GM06990 (cell line): Measurements from ENCODE around the gene MEGF6.

ENCODE experiments used
- DNase-seq: peaks from one replicate; pipeline ENCODE4 v3.0.0-alpha.2; 2011; ENCODE audit not compliant: insufficient read length; ENCODE audit errors: extremely low read depth
- H3K27me3 ChIP-seq: replicated peaks from 2 replicates; pipeline ENCODE4 v1.6.0; 2011; ENCODE audit warnings: low read length; ENCODE audit not compliant: control insufficient read depth, insufficient read depth
- H3K36me3 ChIP-seq: 2 replicates; pipeline ENCODE4 v1.5.1; 2011; ENCODE audit warnings: low read length; ENCODE audit not compliant: control insufficient read depth, insufficient read depth
- H3K4me3 ChIP-seq: replicated peaks from 2 replicates; pipeline ENCODE4 v1.5.1; 2011; ENCODE audit warnings: low read depth, mild to moderate bottlenecking, control low read depth, low read length
- TF ChIP-seq, protein P1 (sequence below): IDR thresholded peaks from 2 replicates; pipeline ENCODE4 v1.5.1; 2011; ENCODE audit warnings: low read length, control low read depth, mild to moderate bottlenecking, inconsistent platforms; ENCODE audit not compliant: insufficient read depth, poor library complexity, severe bottlenecking

MEGF6 gene

DNA sequence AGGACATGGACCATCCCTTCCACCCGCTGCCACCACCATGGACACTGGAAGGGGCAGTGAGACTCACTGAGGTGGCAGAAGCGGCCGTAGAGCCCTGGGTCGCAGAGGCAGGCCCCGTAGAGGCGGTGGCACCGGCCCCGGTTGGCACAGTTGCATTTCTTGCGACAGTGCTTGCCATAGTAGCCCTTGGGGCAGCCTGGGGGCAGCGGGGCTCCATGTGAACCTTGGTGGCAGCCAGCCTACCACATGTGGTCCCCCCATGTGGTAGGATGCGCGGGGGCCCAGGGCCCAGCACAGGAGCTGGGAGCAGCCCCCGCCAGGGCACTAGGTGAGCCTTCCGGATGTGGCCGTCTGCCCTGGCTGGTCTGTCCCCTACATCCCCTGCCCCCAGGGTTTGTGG, 105.3 kb downstream of the MEGF6 start:
- no peaks in the 10 kb centered on the region for H3K36me3 ChIP-seq
- no peaks in the 10 kb centered on the region for H3K27me3 ChIP-seq
- no peak overlapping the region for H3K4me3 ChIP-seq
- DNase-seq, result no peak
- TF ChIP-seq, protein P1, sequence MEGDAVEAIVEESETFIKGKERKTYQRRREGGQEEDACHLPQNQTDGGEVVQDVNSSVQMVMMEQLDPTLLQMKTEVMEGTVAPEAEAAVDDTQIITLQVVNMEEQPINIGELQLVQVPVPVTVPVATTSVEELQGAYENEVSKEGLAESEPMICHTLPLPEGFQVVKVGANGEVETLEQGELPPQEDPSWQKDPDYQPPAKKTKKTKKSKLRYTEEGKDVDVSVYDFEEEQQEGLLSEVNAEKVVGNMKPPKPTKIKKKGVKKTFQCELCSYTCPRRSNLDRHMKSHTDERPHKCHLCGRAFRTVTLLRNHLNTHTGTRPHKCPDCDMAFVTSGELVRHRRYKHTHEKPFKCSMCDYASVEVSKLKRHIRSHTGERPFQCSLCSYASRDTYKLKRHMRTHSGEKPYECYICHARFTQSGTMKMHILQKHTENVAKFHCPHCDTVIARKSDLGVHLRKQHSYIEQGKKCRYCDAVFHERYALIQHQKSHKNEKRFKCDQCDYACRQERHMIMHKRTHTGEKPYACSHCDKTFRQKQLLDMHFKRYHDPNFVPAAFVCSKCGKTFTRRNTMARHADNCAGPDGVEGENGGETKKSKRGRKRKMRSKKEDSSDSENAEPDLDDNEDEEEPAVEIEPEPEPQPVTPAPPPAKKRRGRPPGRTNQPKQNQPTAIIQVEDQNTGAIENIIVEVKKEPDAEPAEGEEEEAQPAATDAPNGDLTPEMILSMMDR, result no peak

DNA sequence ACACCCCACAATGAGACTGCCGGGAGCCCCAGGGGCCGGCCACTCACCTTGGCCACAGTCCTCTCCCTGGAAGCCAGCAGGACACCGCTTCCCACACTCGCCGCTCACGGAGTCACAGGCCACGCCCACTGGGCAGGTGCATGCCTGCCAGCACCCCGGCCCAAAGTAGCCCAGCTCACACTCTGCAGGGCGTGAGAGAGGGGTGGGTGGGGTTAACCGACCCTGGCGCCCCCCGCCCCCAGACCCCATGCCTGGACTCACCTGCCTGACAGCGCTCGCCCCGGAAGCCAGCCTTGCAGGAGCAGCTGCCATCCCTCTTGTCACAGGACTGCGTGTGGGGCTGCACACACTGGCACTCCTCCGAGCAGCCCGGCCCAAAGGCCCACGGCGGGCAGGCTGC, 106.1 kb downstream of the MEGF6 start:
- TF ChIP-seq, protein P1, result no peak
- H3K36me3 ChIP-seq, result no peaks in the 10 kb centered on the region
- no peak overlapping the region for H3K4me3 ChIP-seq
- H3K27me3 ChIP-seq, result no peaks in the 10 kb centered on the region
- DNase-seq, result no peak

DNA sequence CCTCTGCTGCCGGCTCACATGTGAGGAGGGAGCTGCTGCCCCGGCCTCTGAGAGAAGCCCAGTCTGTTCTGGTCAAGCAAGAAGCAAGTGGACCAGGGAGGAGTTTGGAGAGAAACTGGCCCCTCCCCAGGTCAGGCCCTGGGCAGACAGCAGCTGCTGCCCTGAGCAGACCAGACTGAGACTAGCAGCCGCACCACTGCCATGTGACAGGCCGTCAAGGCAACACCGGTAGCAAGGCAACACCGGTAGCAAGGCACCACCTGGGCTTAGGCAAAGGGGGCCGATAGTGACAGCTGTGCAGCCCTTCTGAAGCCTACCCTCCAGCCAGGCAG, 106.5 kb downstream of the MEGF6 start:
- no peak for DNase-seq
- TF ChIP-seq, protein P1, result no peak
- Histone ChIP-seq H3K36me3 (no peaks in the 10 kb centered on the region), H3K27me3 (no peaks in the 10 kb centered on the region), H3K4me3 (no peak overlapping the region)

DNA sequence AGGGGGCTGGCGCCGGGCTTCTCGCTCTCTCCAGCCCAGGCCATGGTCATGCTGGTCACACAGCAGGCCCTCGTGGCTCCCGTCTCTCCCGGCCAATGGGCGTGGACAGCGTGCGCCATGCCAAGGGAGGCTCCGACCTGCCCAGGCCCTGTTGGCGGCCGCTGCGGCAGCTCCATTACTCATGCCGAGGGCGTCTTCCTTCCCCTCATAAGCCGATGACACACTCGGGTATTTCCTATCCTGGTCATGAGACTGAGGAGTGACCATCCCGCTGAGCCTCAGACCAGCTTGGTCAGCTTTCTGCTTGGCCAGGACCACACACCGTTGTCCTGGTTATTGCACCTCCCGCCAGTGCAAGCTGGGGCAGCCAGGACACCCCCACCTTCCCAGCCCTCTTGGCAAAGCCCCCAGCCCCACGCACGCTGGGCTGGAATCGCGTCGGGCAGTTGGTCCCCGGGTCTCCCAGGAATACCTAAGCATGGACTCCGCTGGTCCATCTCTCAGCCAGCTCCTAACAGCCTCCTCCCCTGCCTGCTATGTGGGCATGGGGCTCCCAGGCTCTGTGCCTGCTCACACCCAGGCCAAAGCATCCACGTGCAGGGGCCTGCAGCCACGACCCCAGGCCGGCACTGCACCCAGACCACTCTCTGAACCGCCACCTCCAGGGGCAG, 107.0 kb downstream of the MEGF6 start:
- no peak overlapping the region for H3K4me3 ChIP-seq
- DNase-seq, result no peak
- no peaks in the 10 kb centered on the region for H3K27me3 ChIP-seq
- TF ChIP-seq, protein P1, result no peak
- H3K36me3 ChIP-seq, result no peaks in the 10 kb centered on the region

DNA sequence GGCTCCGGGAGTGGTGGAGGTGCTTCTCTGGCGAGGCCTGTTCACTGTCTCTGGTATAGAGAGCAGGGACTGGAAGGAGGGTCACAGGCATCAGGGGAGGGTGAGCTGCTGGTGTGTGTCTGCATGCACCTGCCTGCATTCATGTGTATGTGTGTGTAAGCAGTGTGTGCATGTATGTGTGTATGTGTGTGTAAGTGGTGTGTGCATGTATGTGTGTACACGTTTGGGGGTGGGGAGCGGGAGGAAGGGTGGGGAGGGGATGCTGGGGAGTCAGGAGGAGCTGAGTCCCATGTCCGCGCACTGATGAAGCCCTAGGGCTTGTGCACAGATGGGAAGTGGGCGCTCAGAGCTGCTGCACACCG, 107.8 kb downstream of the MEGF6 start:
- H3K36me3 ChIP-seq, result no peaks in the 10 kb centered on the region
- H3K4me3 ChIP-seq, result no peak overlapping the region
- TF ChIP-seq, protein P1, result no peak
- no peaks in the 10 kb centered on the region for H3K27me3 ChIP-seq
- no peak for DNase-seq
